ENCODE data around the gene FTH1.

- TF ChIP-seq CTCF (IDR thresholded peaks at IDR 0.05; ENCODE audit: low read depth, low read length, poor library complexity, severe bottlenecking): no peak
- TF ChIP-seq EZH2phosphoT487 (IDR thresholded peaks at IDR 0.05; ENCODE audit: borderline replicate concordance, low read length): no peak
These were observed 8.4 kb upstream of the FTH1 start for GRCh38 chr11:61975638-61976419.

Data from DOHH2 (cell line).